Progenitor cell of endocrine pancreas (in vitro differentiated cells): Measurements from ENCODE around the gene PKNOX1. TPM values are rescaled to one million over a fixed set of nuclear protein-coding genes. Genes with fewer than 3 reads are reported as not detected.
"Not testable (repeated sequence)": the region's sequence is repeated elsewhere in the genome, so short reads cannot be mapped to it uniquely, and the experiment has no call there.

Source experiments
- DNase-seq: peaks from one replicate; pipeline ENCODE4 v3.0.0; 2021; ENCODE audit warnings: low spot score; ENCODE audit not compliant: unreplicated experiment
- H3K27ac Mint-ChIP-seq: 2 replicates; pipeline ENCODE4 v1.8.0; 2021; ENCODE audit warnings: mild to moderate bottlenecking, moderate library complexity, mixed read lengths
- H3K27me3 Mint-ChIP-seq: 2 replicates; pipeline ENCODE4 v1.8.0; 2021; ENCODE audit warnings: mixed read lengths
- H3K36me3 Mint-ChIP-seq: 2 replicates; pipeline ENCODE4 v1.8.0; 2022; ENCODE audit warnings: mixed read lengths; ENCODE audit not compliant: insufficient read depth
- H3K4me1 Mint-ChIP-seq: 2 replicates; pipeline ENCODE4 v1.8.0; 2021; ENCODE audit warnings: low read depth, mixed read lengths
- H3K4me3 Mint-ChIP-seq: 2 replicates; pipeline ENCODE4 v1.8.0; 2021; ENCODE audit warnings: low read depth, mild to moderate bottlenecking, moderate library complexity, mixed read lengths
- H3K9me3 Mint-ChIP-seq: 2 replicates; pipeline ENCODE4 v1.8.0; 2021; ENCODE audit warnings: low read depth, mixed read lengths
- CTCF ChIP-seq: fragments of 200-600 bp; sonication (generic); IDR thresholded peaks from one replicate; pipeline ENCODE4 v1.5.0; 2021; ENCODE audit warnings: antibody characterized with exemption, mild to moderate bottlenecking; ENCODE audit not compliant: unreplicated experiment
- total RNA-seq: library from RNA; stranded (reverse); gene quantifications from 2 replicates; pipeline ENCODE4 v1.2.1, GENCODE V29; 2021

PKNOX1 gene
- total RNA-seq, 1 donor from 2014 or later: 27.7 TPM

GRCh38 chr21:42983869-42984268 is 9.5 kb downstream of the PKNOX1 start:
- TF ChIP-seq CTCF: no peak
- H3K27me3 Mint-ChIP-seq: no peaks in the 10 kb centered on the region
- peaks cover 6% of the 10 kb centered on the region for H3K36me3 Mint-ChIP-seq
- H3K9me3 Mint-ChIP-seq: no peaks in the 10 kb centered on the region
- no peak for DNase-seq
- no peak overlapping the region for H3K27ac Mint-ChIP-seq
- no peak overlapping the region for H3K4me3 Mint-ChIP-seq
- peaks cover 13% of the 10 kb centered on the region for H3K4me1 Mint-ChIP-seq

- peaks cover 2% of the 10 kb centered on the region for H3K36me3 Mint-ChIP-seq
- no peak for DNase-seq
- peaks cover 10% of the 10 kb centered on the region for H3K4me1 Mint-ChIP-seq
- no peaks in the 10 kb centered on the region for H3K27me3 Mint-ChIP-seq
- H3K27ac Mint-ChIP-seq: peak overlapping the region; percentile 57
- no peaks in the 10 kb centered on the region for H3K9me3 Mint-ChIP-seq
- H3K4me3 Mint-ChIP-seq: no peak overlapping the region
- no peak for TF ChIP-seq CTCF
Measured at GRCh38 chr21:42986125-42986783, 11.9 kb downstream of the PKNOX1 start.

- no peak overlapping the region for H3K4me3 Mint-ChIP-seq
- H3K27ac Mint-ChIP-seq: no peak overlapping the region
- H3K4me1 Mint-ChIP-seq: peaks cover 12% of the 10 kb centered on the region
- no peaks in the 10 kb centered on the region for H3K9me3 Mint-ChIP-seq
- no peaks in the 10 kb centered on the region for H3K36me3 Mint-ChIP-seq
- no peak for DNase-seq
- no peak for TF ChIP-seq CTCF
- H3K27me3 Mint-ChIP-seq: no peaks in the 10 kb centered on the region
Measured at GRCh38 chr21:42988236-42988965, 14.0 kb downstream of the PKNOX1 start.

- not testable (repeated sequence) for H3K27me3 Mint-ChIP-seq, DNase-seq, H3K4me3 Mint-ChIP-seq, H3K27ac Mint-ChIP-seq, H3K9me3 Mint-ChIP-seq, H3K36me3 Mint-ChIP-seq
- H3K4me1 Mint-ChIP-seq: peaks cover 12% of the 10 kb centered on the region
Measured at GRCh38 chr21:42989370-42989769, 15.0 kb downstream of the PKNOX1 start.

GRCh38 chr21:42989816-42990650 is 15.7 kb downstream of the PKNOX1 start:
- DNase-seq: no peak
- Mint-ChIP-seq H3K4me1 (peaks cover 12% of the 10 kb centered on the region), H3K4me3 (no peak overlapping the region), H3K27me3 (no peaks in the 10 kb centered on the region), H3K27ac (no peak overlapping the region), H3K9me3 (no peaks in the 10 kb centered on the region), H3K36me3 (no peaks in the 10 kb centered on the region)
- no peak for TF ChIP-seq CTCF
